ENCODE data around the gene IL11. TPM values are rescaled to one million over a fixed set of nuclear protein-coding genes. Genes with fewer than 3 reads are reported as not detected.
A peak's percentile ranks its signal among the peaks of the same experiment; 100 is the strongest.

Gene IL11
- total and polyA plus RNA-seq, 2 of the 13 experiments (the other 11 are each of a cell fraction or from before 2014, with no cell fraction given), result 2.5 to 2.9 TPM

GRCh38 chr19:55385724-55386492 lies 15.6 kb upstream of the IL11 start, which contains the start of gene RPL28:
RPL28 (plus strand) TSS chr19:55385932; CDS start chr19:55386358, 426 bp downstream.
- peak; percentile 77 for ATAC-seq
- H3K9me3 ChIP-seq (ENCODE audit: low read length), result no peaks in the 10 kb centered on the region
- no peaks in the 10 kb centered on the region; a peak in 1 of 5 replicates for H3K27me3 ChIP-seq (ENCODE audit: control insufficient read depth in 1 of 2, insufficient read depth in 2 of 2, low read length in 2 of 2)
- H3K4me3 ChIP-seq (replicated peaks in 1 of 3; ENCODE audit: insufficient read depth in 1 of 3, low read depth in 2 of 3, low read length in 3 of 3), result peak within 1 kb of the TSS; percentile 86 to 100 (median 89)
- peaks cover 42% of the 10 kb centered on the region for H3K4me1 ChIP-seq (ENCODE audit: insufficient read depth, low read length)
- BruUV-seq (replicated peaks), result TSS peak; percentile 80
- under 1% methylated on average over 33 of the region's 68 CpGs for WGBS (ENCODE audit: low lambda C conversion rate)
- peak within 1 kb of the TSS; percentile 92 for H3K27ac ChIP-seq (ENCODE audit: extremely low read length, insufficient read depth, low read length)
- CTCF ChIA-PET (ENCODE audit: low intra/inter-chr PET ratio, low total read pairs), result no interaction called here
- peak; percentile 96 for DNase-seq (ENCODE audit: low spot score)
- H3K79me2 ChIP-seq (ENCODE audit: insufficient read depth, low read length), result peaks cover 30% of the 10 kb centered on the region
- peak within 1 kb of the TSS; percentile 96 for H3K4me2 ChIP-seq (ENCODE audit: low read depth, low read length)
- H3K9ac ChIP-seq (ENCODE audit: insufficient read depth, low read depth, low read length), result peak within 1 kb of the TSS; percentile 96
- H4K20me1 ChIP-seq (ENCODE audit: insufficient read depth, low read length), result peaks cover 41% of the 10 kb centered on the region
- FAIRE-seq, result peak; percentile 99
- H3K36me3 ChIP-seq (replicated peaks in 1 of 2; ENCODE audit: control insufficient read depth in 1 of 2, insufficient read depth in 2 of 2, low read length in 2 of 2), result peaks cover 13 to 35% of the 10 kb centered on the region in 2 experiments
- H2AFZ ChIP-seq (ENCODE audit: low read length), result no peak within 1 kb of the TSS
- intact Hi-C loops (cut with micrococcal nuclease; ENCODE audit: unreplicated experiment), result loop anchor here (1.0 to 5.0 kb wide), 3 partner anchors 54 to 180 kb away; no protein-coding TSS in a partner anchor
- in situ Hi-C loops (cut with HindIII; ENCODE audit: extremely low pct_ligation_motif_present, low pct_unique_long_range_greater_than_20kb), result no loop called here
- POLR2A ChIA-PET, result interaction anchor here (0.5 to 9.7 kb wide), 3 partner anchors 21 to 106 kb away, joined by 3 to 62 read pairs (median 3); partner anchors contain the start of genes GARIN5B, HSPBP1 and UBE2S
- TF ChIP-seq, protein P1, sequence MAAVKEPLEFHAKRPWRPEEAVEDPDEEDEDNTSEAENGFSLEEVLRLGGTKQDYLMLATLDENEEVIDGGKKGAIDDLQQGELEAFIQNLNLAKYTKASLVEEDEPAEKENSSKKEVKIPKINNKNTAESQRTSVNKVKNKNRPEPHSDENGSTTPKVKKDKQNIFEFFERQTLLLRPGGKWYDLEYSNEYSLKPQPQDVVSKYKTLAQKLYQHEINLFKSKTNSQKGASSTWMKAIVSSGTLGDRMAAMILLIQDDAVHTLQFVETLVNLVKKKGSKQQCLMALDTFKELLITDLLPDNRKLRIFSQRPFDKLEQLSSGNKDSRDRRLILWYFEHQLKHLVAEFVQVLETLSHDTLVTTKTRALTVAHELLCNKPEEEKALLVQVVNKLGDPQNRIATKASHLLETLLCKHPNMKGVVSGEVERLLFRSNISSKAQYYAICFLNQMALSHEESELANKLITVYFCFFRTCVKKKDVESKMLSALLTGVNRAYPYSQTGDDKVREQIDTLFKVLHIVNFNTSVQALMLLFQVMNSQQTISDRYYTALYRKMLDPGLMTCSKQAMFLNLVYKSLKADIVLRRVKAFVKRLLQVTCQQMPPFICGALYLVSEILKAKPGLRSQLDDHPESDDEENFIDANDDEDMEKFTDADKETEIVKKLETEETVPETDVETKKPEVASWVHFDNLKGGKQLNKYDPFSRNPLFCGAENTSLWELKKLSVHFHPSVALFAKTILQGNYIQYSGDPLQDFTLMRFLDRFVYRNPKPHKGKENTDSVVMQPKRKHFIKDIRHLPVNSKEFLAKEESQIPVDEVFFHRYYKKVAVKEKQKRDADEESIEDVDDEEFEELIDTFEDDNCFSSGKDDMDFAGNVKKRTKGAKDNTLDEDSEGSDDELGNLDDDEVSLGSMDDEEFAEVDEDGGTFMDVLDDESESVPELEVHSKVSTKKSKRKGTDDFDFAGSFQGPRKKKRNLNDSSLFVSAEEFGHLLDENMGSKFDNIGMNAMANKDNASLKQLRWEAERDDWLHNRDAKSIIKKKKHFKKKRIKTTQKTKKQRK (IDR thresholded peaks at IDR 0.05; ENCODE audit: low read length), result no peak
- TF ChIP-seq CBX2 (IDR thresholded peaks at IDR 0.05; ENCODE audit: low read depth, low read length) (no peak), CBX2 (CRISPR knock-in tag; IDR thresholded peaks at IDR 0.05; ENCODE audit: low read depth) (no peak), HOXA9 (CRISPR knock-in tag; IDR thresholded peaks at IDR 0.05; ENCODE audit: borderline replicate concordance) (no peak; the same call in 1 of the 2 replicates), ZNF781 (CRISPR knock-in tag; IDR thresholded peaks at IDR 0.05; ENCODE audit: borderline replicate concordance, not compliant biosample characterization) (peak; percentile 57), ZNF12 (CRISPR knock-in tag; IDR thresholded peaks at IDR 0.05) (0 out of 2 replicates have a peak, but pooled peaks have one; percentile 54), RFX3 (CRISPR knock-in tag; IDR thresholded peaks at IDR 0.05) (no peak), NR3C1 (CRISPR knock-in tag; IDR thresholded peaks at IDR 0.05) (no peak), ZNF431 (CRISPR knock-in tag; IDR thresholded peaks at IDR 0.05; ENCODE audit: borderline replicate concordance, low read depth) (no peak), ARNT2 (CRISPR knock-in tag; IDR thresholded peaks at IDR 0.05; ENCODE audit: low read depth) (peak; percentile 79), ZNF451 (CRISPR knock-in tag; IDR thresholded peaks at IDR 0.05) (no peak), ZNF160 (CRISPR knock-in tag; IDR thresholded peaks at IDR 0.05) (peak; percentile 90; the same call in 1 of the 2 replicates), PLRG1 (conservative IDR thresholded peaks at IDR 0.05) (no peak)
- TF ChIP-seq, protein P2, sequence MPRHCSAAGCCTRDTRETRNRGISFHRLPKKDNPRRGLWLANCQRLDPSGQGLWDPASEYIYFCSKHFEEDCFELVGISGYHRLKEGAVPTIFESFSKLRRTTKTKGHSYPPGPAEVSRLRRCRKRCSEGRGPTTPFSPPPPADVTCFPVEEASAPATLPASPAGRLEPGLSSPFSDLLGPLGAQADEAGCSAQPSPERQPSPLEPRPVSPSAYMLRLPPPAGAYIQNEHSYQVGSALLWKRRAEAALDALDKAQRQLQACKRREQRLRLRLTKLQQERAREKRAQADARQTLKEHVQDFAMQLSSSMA (CRISPR knock-in tag; IDR thresholded peaks at IDR 0.05), result no peak
- TF ChIP-seq, protein P3, sequence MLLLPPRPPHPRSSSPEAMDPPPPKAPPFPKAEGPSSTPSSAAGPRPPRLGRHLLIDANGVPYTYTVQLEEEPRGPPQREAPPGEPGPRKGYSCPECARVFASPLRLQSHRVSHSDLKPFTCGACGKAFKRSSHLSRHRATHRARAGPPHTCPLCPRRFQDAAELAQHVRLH (CRISPR knock-in tag; IDR thresholded peaks at IDR 0.05; ENCODE audit: borderline replicate concordance, low read depth), result peak; percentile 63; the same call in 1 of the 2 replicates
- TF ChIP-seq, protein P4, sequence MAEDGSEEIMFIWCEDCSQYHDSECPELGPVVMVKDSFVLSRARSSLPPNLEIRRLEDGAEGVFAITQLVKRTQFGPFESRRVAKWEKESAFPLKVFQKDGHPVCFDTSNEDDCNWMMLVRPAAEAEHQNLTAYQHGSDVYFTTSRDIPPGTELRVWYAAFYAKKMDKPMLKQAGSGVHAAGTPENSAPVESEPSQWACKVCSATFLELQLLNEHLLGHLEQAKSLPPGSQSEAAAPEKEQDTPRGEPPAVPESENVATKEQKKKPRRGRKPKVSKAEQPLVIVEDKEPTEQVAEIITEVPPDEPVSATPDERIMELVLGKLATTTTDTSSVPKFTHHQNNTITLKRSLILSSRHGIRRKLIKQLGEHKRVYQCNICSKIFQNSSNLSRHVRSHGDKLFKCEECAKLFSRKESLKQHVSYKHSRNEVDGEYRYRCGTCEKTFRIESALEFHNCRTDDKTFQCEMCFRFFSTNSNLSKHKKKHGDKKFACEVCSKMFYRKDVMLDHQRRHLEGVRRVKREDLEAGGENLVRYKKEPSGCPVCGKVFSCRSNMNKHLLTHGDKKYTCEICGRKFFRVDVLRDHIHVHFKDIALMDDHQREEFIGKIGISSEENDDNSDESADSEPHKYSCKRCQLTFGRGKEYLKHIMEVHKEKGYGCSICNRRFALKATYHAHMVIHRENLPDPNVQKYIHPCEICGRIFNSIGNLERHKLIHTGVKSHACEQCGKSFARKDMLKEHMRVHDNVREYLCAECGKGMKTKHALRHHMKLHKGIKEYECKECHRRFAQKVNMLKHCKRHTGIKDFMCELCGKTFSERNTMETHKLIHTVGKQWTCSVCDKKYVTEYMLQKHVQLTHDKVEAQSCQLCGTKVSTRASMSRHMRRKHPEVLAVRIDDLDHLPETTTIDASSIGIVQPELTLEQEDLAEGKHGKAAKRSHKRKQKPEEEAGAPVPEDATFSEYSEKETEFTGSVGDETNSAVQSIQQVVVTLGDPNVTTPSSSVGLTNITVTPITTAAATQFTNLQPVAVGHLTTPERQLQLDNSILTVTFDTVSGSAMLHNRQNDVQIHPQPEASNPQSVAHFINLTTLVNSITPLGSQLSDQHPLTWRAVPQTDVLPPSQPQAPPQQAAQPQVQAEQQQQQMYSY (CRISPR knock-in tag; IDR thresholded peaks at IDR 0.05), result no peak
